Mucosa of descending colon (tissue), 3 donors: ENCODE data around the gene ANKDD1B. TPM values are rescaled to one million over a fixed set of nuclear protein-coding genes. Genes with fewer than 3 reads are reported as not detected.
"Not testable (repeated sequence)": the region's sequence is repeated elsewhere in the genome, so short reads cannot be mapped to it uniquely, and the experiment has no call there.

Source experiments
- ATAC-seq: fragments of 200-7000 bp; cut with Tn5 transposase; one replicate; pipeline ENCODE4 v1.9.1; 2020; ENCODE audit warnings: mild to moderate bottlenecking, moderate library complexity
- DNase-seq, 3 donors: peaks; one replicate each; pipeline ENCODE4 v3.0.0-alpha.2; 2020
- H3K36me3 ChIP-seq: fragments of 200-600 bp; one replicate; pipeline ENCODE4 v1.8.0; 2021; ENCODE audit warnings: low read depth, mild to moderate bottlenecking
- H3K4me1 ChIP-seq: fragments of 200-600 bp; one replicate; pipeline ENCODE4 v1.8.0; 2021; ENCODE audit warnings: low read depth, mild to moderate bottlenecking
- H3K4me3 ChIP-seq: fragments of 200-600 bp; one replicate; pipeline ENCODE4 v1.8.0; 2021; ENCODE audit warnings: mild to moderate bottlenecking
- H3K9me3 ChIP-seq: fragments of 200-600 bp; one replicate; pipeline ENCODE4 v1.8.0; 2021; ENCODE audit warnings: mild to moderate bottlenecking
- CTCF ChIP-seq: fragments of 200-600 bp; IDR thresholded peaks from one replicate; pipeline ENCODE4 v1.8.0; 2022; ENCODE audit warnings: antibody characterized with exemption, mild to moderate bottlenecking
- intact Hi-C, 2 donors: fragments of 100-400 bp; cut with DNase I in 1 of 2; cut with micrococcal nuclease in 1 of 2; formaldehyde crosslinking; loops; one replicate each; pipeline versions ENCODE4 v1.11.0 to v1.11.1; 2022; cut with DNase I, micrococcal nuclease
- total RNA-seq, 3 donors: library from RNA; stranded (reverse); fragmentation: NEBNext Ultra II Directional in 2 of 3; extraction: Animal tissue kit (Norgen Biotek cat#: 25700) in 2 of 3; gene quantifications; one replicate each; pipeline versions ENCODE4 v1.2.1 to v1.2.4, GENCODE V29; 2021 to 2023
- donor health status: DM: no; HTN: no; CAD: no; lungs with moderate emphysema.
- donor health status: DM: no; HTN: no; CAD: no.
- donor health status: DM: no; HTN: yes; CAD: no.

ANKDD1B gene
- total RNA-seq, 3 donors from 2014 or later: 4.0 to 9.2 (median 8.0) TPM

GRCh38 chr5:75610201-75610600 lies 1.1 kb upstream of the ANKDD1B start:
- DNase-seq (no peak), ATAC-seq (no peak)
- Histone ChIP-seq H3K9me3 (no peaks in the 10 kb centered on the region), H3K4me1 (peaks cover 6% of the 10 kb centered on the region), H3K4me3 (no peak overlapping the region), H3K36me3 (no peaks in the 10 kb centered on the region)
- no peak for TF ChIP-seq CTCF
- intact Hi-C loops: no loop called here

- H3K36me3 ChIP-seq, H3K9me3 ChIP-seq, intact Hi-C loops, H3K4me1 ChIP-seq: not testable (repeated sequence)
- ATAC-seq (peak; percentile 54), DNase-seq (peak in 1 of 3 donors; percentile 37)
- H3K4me3 ChIP-seq: peak overlapping the region; percentile 25
Measured at GRCh38 chr5:75610859-75611310, 368 bp upstream of the ANKDD1B start.

GRCh38 chr5:75612226-75612569 lies 945 bp downstream of the ANKDD1B start:
- TF ChIP-seq CTCF: no peak
- ATAC-seq (peak; percentile 18), DNase-seq (no peak)
- Histone ChIP-seq H3K9me3 (no peaks in the 10 kb centered on the region), H3K4me1 (peaks cover 20% of the 10 kb centered on the region), H3K36me3 (no peaks in the 10 kb centered on the region), H3K4me3 (no peak overlapping the region)
- intact Hi-C loops: no loop called here

- no peak for TF ChIP-seq CTCF
- DNase-seq: no peak
- no peak overlapping the region for H3K4me3 ChIP-seq
- no peaks in the 10 kb centered on the region for H3K9me3 ChIP-seq
- intact Hi-C loops: no loop called here
- peaks cover 26% of the 10 kb centered on the region for H3K4me1 ChIP-seq
- no peak for ATAC-seq
- H3K36me3 ChIP-seq: no peaks in the 10 kb centered on the region
Measured at GRCh38 chr5:75612901-75613300, 1.6 kb downstream of the ANKDD1B start.

- H3K36me3 ChIP-seq: no peaks in the 10 kb centered on the region
- H3K4me1 ChIP-seq: peaks cover 29% of the 10 kb centered on the region
- ATAC-seq: no peak
- TF ChIP-seq CTCF: no peak
- intact Hi-C loops: no loop called here
- no peaks in the 10 kb centered on the region for H3K9me3 ChIP-seq
- DNase-seq: no peak
- no peak overlapping the region for H3K4me3 ChIP-seq
Measured at GRCh38 chr5:75614176-75614575, 2.9 kb downstream of the ANKDD1B start.

GRCh38 chr5:75616371-75616881 lies 5.2 kb downstream of the ANKDD1B start:
- no peak overlapping the region for H3K4me3 ChIP-seq
- no peaks in the 10 kb centered on the region for H3K36me3 ChIP-seq
- no peaks in the 10 kb centered on the region for H3K9me3 ChIP-seq
- DNase-seq (no peak), ATAC-seq (no peak)
- H3K4me1 ChIP-seq: peaks cover 38% of the 10 kb centered on the region
- intact Hi-C loops: no loop called here
- TF ChIP-seq CTCF: no peak
